IMR-90 (cell line): ENCODE measurements around the gene POLR1G. TPM values are rescaled to one million over a fixed set of nuclear protein-coding genes. Genes with fewer than 3 reads are reported as not detected.
A peak's percentile ranks its signal among the peaks of the same experiment; 100 is the strongest.

Source experiments
- ATAC-seq: fragments of 200-7000 bp; cut with Tn5 transposase; 2 replicates; pipeline ENCODE4 v1.9.1; 2020; ENCODE audit warnings: low read depth, mild to moderate bottlenecking, moderate library complexity
- BruUV-seq: library from RNA; stranded (reverse); fragments of 400-500 nt; replicated peaks from 2 replicates; lab custom pipeline; 2021; lab: Mats Ljungman, UMichigan
- CTCF ChIA-PET: fragments of 300-600 bp; formaldehyde crosslinking; extraction: SDS; loops from one replicate; lab custom pipeline; 2021; ENCODE audit warnings: antibody characterized with exemption; lab: Yijun Ruan, JAX
- POLR2A ChIA-PET: fragments of 300-600 bp; sonication (Branson Sonifier 250); formaldehyde crosslinking; loops from one replicate; lab custom pipeline; 2022; ENCODE audit warnings: antibody characterized with exemption; ENCODE audit not compliant: unreplicated experiment; lab: Charles Lee
- DNase-seq: peaks from one replicate; pipeline ENCODE4 v3.0.0; 2013
- H2AFZ ChIP-seq: replicated peaks from 2 replicates; pipeline ENCODE3; 2013; ENCODE audit warnings: low read length, mild to moderate bottlenecking; ENCODE audit not compliant: poor library complexity
- H2AK5ac ChIP-seq: 2 replicates; pipeline ENCODE4 v1.6.1; 2013; ENCODE audit warnings: low read depth, low read length, inconsistent platforms
- H2AK9ac ChIP-seq: replicated peaks from 2 replicates; pipeline ENCODE3; 2013; ENCODE audit warnings: mild to moderate bottlenecking, low read depth, low read length, moderate library complexity; ENCODE audit not compliant: poor library complexity
- H2BK120ac ChIP-seq: 2 replicates; pipeline ENCODE4 v1.6.1; 2013; ENCODE audit warnings: low read depth, low read length, inconsistent platforms
- H2BK15ac ChIP-seq: 3 replicates; pipeline ENCODE4 v1.6.1; 2013; ENCODE audit warnings: low read depth, low read length, inconsistent platforms
- H2BK20ac ChIP-seq: 2 replicates; pipeline ENCODE4 v1.6.1; 2013; ENCODE audit warnings: low read depth, mild to moderate bottlenecking, inconsistent platforms, low read length, moderate library complexity
- H2BK5ac ChIP-seq: 2 replicates; pipeline ENCODE4 v1.6.1; 2013; ENCODE audit warnings: mild to moderate bottlenecking, low read depth, low read length, inconsistent platforms; ENCODE audit not compliant: poor library complexity, severe bottlenecking
- H3K14ac ChIP-seq: replicated peaks from 2 replicates; pipeline ENCODE4 v1.6.1; 2013; ENCODE audit warnings: low read depth, low read length, inconsistent platforms
- H3K18ac ChIP-seq: 2 replicates; pipeline ENCODE4 v1.6.1; 2013; ENCODE audit warnings: low read depth, low read length, control low read depth
- H3K23ac ChIP-seq: 2 replicates; pipeline ENCODE4 v1.6.1; 2013; ENCODE audit warnings: low read depth, low read length, inconsistent platforms
- H3K27ac ChIP-seq: 2 replicates; pipeline ENCODE4 v1.5.1; 2013; ENCODE audit warnings: mild to moderate bottlenecking, control low read depth, low read length; ENCODE audit not compliant: insufficient read depth
- H3K27me3 ChIP-seq: 2 replicates; pipeline ENCODE4 v1.6.1; 2013; ENCODE audit warnings: low read length; ENCODE audit not compliant: control insufficient read depth, insufficient read depth
- H3K36me3 ChIP-seq: 2 replicates; pipeline ENCODE4 v1.6.1; 2013; ENCODE audit warnings: low read length, mixed read lengths; ENCODE audit not compliant: control insufficient read depth, insufficient read depth
- H3K4ac ChIP-seq: 2 replicates; pipeline ENCODE4 v1.6.1; 2013; ENCODE audit warnings: low read depth, low read length, inconsistent platforms
- H3K4me1 ChIP-seq: 2 replicates; pipeline ENCODE4 v1.6.1; 2013; ENCODE audit warnings: low read length, mixed read lengths; ENCODE audit not compliant: control insufficient read depth, insufficient read depth
- H3K4me2 ChIP-seq: 2 replicates; pipeline ENCODE4 v1.6.1; 2013; ENCODE audit warnings: low read depth, mild to moderate bottlenecking, control low read depth, low read length, moderate library complexity
- H3K4me3 ChIP-seq: 2 replicates; pipeline ENCODE4 v1.5.1; 2013; ENCODE audit warnings: low read depth, mild to moderate bottlenecking, control low read depth, low read length, moderate library complexity; ENCODE audit not compliant: insufficient read depth
- H3K56ac ChIP-seq: 2 replicates; pipeline ENCODE4 v1.6.1; 2013; ENCODE audit warnings: low read length, inconsistent platforms; ENCODE audit not compliant: insufficient read depth; ENCODE audit errors: extremely low read depth
- H3K79me1 ChIP-seq, 2 experiments: 2 replicates each; pipeline ENCODE4 v1.6.1; 2013; ENCODE audit warnings: low read length in 2 of 2, inconsistent platforms in 1 of 2, low read depth in 1 of 2
- H3K9ac ChIP-seq: 2 replicates; pipeline ENCODE4 v1.6.1; 2013; ENCODE audit warnings: low read depth, low read length, control low read depth
- H3K9me1 ChIP-seq: 2 replicates; pipeline ENCODE4 v1.6.1; 2013; ENCODE audit warnings: low read length, inconsistent platforms; ENCODE audit not compliant: insufficient read depth
- H3K9me3 ChIP-seq: 2 replicates; pipeline ENCODE4 v1.6.1; 2013; ENCODE audit warnings: low read length; ENCODE audit not compliant: control insufficient read depth, insufficient read depth
- H4K20me1 ChIP-seq: 2 replicates; pipeline ENCODE4 v1.6.1; 2013; ENCODE audit warnings: low read length, inconsistent platforms; ENCODE audit not compliant: insufficient read depth
- H4K5ac ChIP-seq: 2 replicates; pipeline ENCODE4 v1.6.1; 2013; ENCODE audit warnings: mild to moderate bottlenecking, low read depth, low read length, control low read depth
- H4K8ac ChIP-seq, 2 experiments: 2 replicates each; pipeline ENCODE4 v1.6.1; 2013; ENCODE audit warnings: low read depth in 2 of 2, low read length in 2 of 2, control low read depth in 1 of 2, inconsistent platforms in 1 of 2
- H4K91ac ChIP-seq: 2 replicates; pipeline ENCODE4 v1.6.1; 2013; ENCODE audit warnings: low read depth, low read length, inconsistent platforms; ENCODE audit not compliant: insufficient read depth
- BHLHE40 ChIP-seq: fragments of 150-350 bp; IDR thresholded peaks from 2 replicates; pipeline ENCODE4 v1.6.1; 2016; ENCODE audit warnings: mild to moderate bottlenecking, low read depth, low read length
- CEBPB ChIP-seq: IDR thresholded peaks from 2 replicates; pipeline ENCODE4 v1.6.1; 2012; ENCODE audit warnings: low read depth, low read length, improper control_type of control experiment
- CHD1 ChIP-seq: IDR thresholded peaks from 2 replicates; pipeline ENCODE4 v1.6.1; 2012; ENCODE audit warnings: low read depth, low read length, improper control_type of control experiment
- ELK1 ChIP-seq: fragments of 150-350 bp; IDR thresholded peaks from 2 replicates; pipeline ENCODE4 v1.6.1; 2016; ENCODE audit warnings: low read depth, mild to moderate bottlenecking, low read length, moderate library complexity, borderline replicate concordance
- MAZ ChIP-seq: IDR thresholded peaks from 2 replicates; pipeline ENCODE4 v1.6.1; 2012; ENCODE audit warnings: low read depth, mild to moderate bottlenecking, low read length, improper control_type of control experiment, moderate library complexity, borderline replicate concordance
- MXI1 ChIP-seq: IDR thresholded peaks from 2 replicates; pipeline ENCODE4 v1.6.1; 2012; ENCODE audit warnings: low read depth, mild to moderate bottlenecking, low read length, moderate library complexity, borderline replicate concordance
- POLR2A ChIP-seq: IDR thresholded peaks from 2 replicates; pipeline ENCODE4 v1.6.1; 2012; ENCODE audit warnings: mild to moderate bottlenecking, low read depth, low read length
- RAD21 ChIP-seq: IDR thresholded peaks from 2 replicates; pipeline ENCODE4 v1.6.1; 2012; ENCODE audit warnings: low read length, improper control_type of control experiment
- RCOR1 ChIP-seq: IDR thresholded peaks from 2 replicates; pipeline ENCODE4 v1.6.1; 2012; ENCODE audit warnings: mild to moderate bottlenecking, low read length, improper control_type of control experiment; ENCODE audit not compliant: insufficient replicate concordance
- RFX5 ChIP-seq: IDR thresholded peaks from 2 replicates; pipeline ENCODE4 v1.8.0; 2012; ENCODE audit warnings: low read depth, mild to moderate bottlenecking, low read length, moderate library complexity
- SMC3 ChIP-seq: fragments of 150-350 bp; IDR thresholded peaks from 2 replicates; pipeline ENCODE4 v1.6.1; 2016; ENCODE audit warnings: low read depth, mild to moderate bottlenecking, antibody characterized with exemption, low read length, moderate library complexity
- WGBS, 2 experiments: methylation state at CpG; one replicate each; pipeline versions ENCODE4 v1.1.5 to v1.1.7; 2013; ENCODE audit warnings: missing lambda C conversion rate in 2 of 2; ENCODE audit not compliant: insufficient read length in 1 of 2; ENCODE audit errors: extremely low coverage in 2 of 2; 5-methylcytosine and 5-hydroxymethylcytosine counted together
- dilution Hi-C: fragments of 300-500 bp; cut with HindIII; formaldehyde crosslinking; loops from one replicate; pipeline ENCODE4 v1.14.3; 2018; ENCODE audit warnings: low sequenced_read_pairs; ENCODE audit not compliant: unreplicated experiment
- in situ Hi-C: fragments of 300-500 bp; cut with MboI; formaldehyde crosslinking; loops from 3 replicates; pipeline ENCODE4 v1.14.3; 2019; ENCODE audit warnings: low sequenced_read_pairs, inconsistent platforms, mixed read lengths
- intact Hi-C: fragments of 100-400 bp; cut with micrococcal nuclease; formaldehyde crosslinking; loops from 2 replicates; pipeline ENCODE4 v1.10.0; 2022
- polyA plus RNA-seq, 3 experiments: library from polyadenylated mRNA; depleted of rRNA; stranded (reverse); fragments of >200 nt; gene quantifications; 2 replicates each; pipeline ENCODE4 v1.2.3, GENCODE V29; 2012; ENCODE audit warnings: low replicate concordance in 1 of 3
- total RNA-seq: library from RNA; depleted of rRNA; stranded (reverse); fragments of >200 nt; gene quantifications from 2 replicates; pipeline ENCODE4 v1.2.3, GENCODE V29; 2012
- TF ChIP-seq, protein P1 (sequence below): fragments of 150-350 bp; IDR thresholded peaks from 2 replicates; pipeline ENCODE4 v1.6.1; 2017; ENCODE audit warnings: mild to moderate bottlenecking, antibody characterized with exemption, low read length, low read depth

Gene POLR1G
- total and polyA plus RNA-seq, 2 of the 4 experiments (the other 2 are of a cell fraction): 8.0 to 12.5 TPM

- TF ChIP-seq MAZ: 0 out of 2 replicates have a peak, but pooled peaks have one; percentile 13
- peak; percentile 82 for TF ChIP-seq MXI1
- TF ChIP-seq CHD1: no peak
Observed at GRCh38 chr19:45405435-45406225, 814 bp upstream of the POLR1G start (continued).

DNA sequence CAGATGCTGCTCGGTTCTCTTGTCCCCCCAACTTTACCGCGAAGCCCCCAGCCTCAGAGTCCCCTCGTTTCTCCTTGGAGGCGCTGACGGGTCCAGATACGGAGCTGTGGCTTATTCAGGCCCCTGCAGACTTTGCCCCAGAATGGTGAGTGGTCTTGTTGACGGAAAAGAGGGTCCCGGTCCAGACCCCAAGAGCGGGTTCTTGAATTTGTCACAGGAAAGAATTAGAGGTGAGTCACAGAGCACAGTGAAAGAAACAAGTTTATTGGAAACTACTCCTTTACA lies 589 bp downstream of the POLR1G start:
- H3K9me1 ChIP-seq: peaks cover 3% of the 10 kb centered on the region; the same call in 1 of the 2 replicates
- ATAC-seq: no peak
- H3K4me1 ChIP-seq: peaks cover 5% of the 10 kb centered on the region
- H3K14ac ChIP-seq: no peak overlapping the region
- H3K9me3 ChIP-seq: no peaks in the 10 kb centered on the region
- no peaks in the 10 kb centered on the region; the same call in 1 of the 2 replicates for H4K20me1 ChIP-seq
- no peak overlapping the region for H2AK5ac ChIP-seq
- WGBS, 2 experiments: no CpG with 5 or more reads among the region's 10 CpGs
- H3K18ac ChIP-seq: no peak overlapping the region
- peak overlapping the region; percentile 55 for H3K9ac ChIP-seq
- H2BK5ac ChIP-seq: no peak overlapping the region
- peak overlapping the region; percentile 28; the same call in 1 of the 2 replicates for H3K27ac ChIP-seq
- no peak overlapping the region; a peak in 1 of 4 replicates for H4K8ac ChIP-seq
- no peaks in the 10 kb centered on the region for H3K27me3 ChIP-seq
- peaks cover 10 to 57% of the 10 kb centered on the region in 2 experiments; a peak in 3 of 4 replicates for H3K79me1 ChIP-seq
- no TSS peak for BruUV-seq
- peaks cover 2% of the 10 kb centered on the region for H3K36me3 ChIP-seq
- ChIA-PET POLR2A (no interaction called here), CTCF (no interaction called here)
- no peak overlapping the region for H2BK15ac ChIP-seq
- peak overlapping the region; percentile 41; the same call in 1 of the 2 replicates for H3K23ac ChIP-seq
- 0 out of 2 replicates have a peak overlapping the region, but pooled peaks have one; percentile 43 for H3K56ac ChIP-seq
- intact Hi-C loops (no loop called here), dilution Hi-C loops (no loop called here), in situ Hi-C loops (no loop called here)
- H3K4ac ChIP-seq: no peak overlapping the region
- H3K4me2 ChIP-seq: peak overlapping the region; percentile 82
- no peak overlapping the region for H2BK20ac ChIP-seq
- peak overlapping the region; percentile 89 for H3K4me3 ChIP-seq
- no peak overlapping the region for H4K5ac ChIP-seq
- H2AK9ac ChIP-seq: peak overlapping the region; percentile 92
- no peak overlapping the region for H4K91ac ChIP-seq
- no peak overlapping the region for H2BK120ac ChIP-seq
- DNase-seq: no peak
- peak overlapping the region; percentile 92 for H2AFZ ChIP-seq
- TF ChIP-seq BHLHE40 (no peak), SMC3 (no peak), ELK1 (no peak), RAD21 (no peak), RCOR1 (no peak), CHD1 (no peak), RFX5 (no peak), POLR2A (no peak), MXI1 (no peak), CEBPB (no peak)
- TF ChIP-seq, protein P1, sequence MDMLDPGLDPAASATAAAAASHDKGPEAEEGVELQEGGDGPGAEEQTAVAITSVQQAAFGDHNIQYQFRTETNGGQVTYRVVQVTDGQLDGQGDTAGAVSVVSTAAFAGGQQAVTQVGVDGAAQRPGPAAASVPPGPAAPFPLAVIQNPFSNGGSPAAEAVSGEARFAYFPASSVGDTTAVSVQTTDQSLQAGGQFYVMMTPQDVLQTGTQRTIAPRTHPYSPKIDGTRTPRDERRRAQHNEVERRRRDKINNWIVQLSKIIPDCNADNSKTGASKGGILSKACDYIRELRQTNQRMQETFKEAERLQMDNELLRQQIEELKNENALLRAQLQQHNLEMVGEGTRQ: no peak
